Stimulated activated CD8-positive, alpha-beta memory T cell treated with anti-CD3 and anti-CD28 coated beads, Interleukin-2, amount 100 ng/mL, for 1 hour (primary cell): ENCODE results near the gene RSRC2.
"Not testable (repeated sequence)": the region's sequence is repeated elsewhere in the genome, so short reads cannot be mapped to it uniquely, and the experiment has no call there.

Experiments used
- DNase-seq, 2 donors: peaks; one replicate each; pipeline ENCODE4 v3.0.0-alpha.2; 2020; ENCODE audit warnings: low read depth in 2 of 2

The RSRC2 gene

DNA sequence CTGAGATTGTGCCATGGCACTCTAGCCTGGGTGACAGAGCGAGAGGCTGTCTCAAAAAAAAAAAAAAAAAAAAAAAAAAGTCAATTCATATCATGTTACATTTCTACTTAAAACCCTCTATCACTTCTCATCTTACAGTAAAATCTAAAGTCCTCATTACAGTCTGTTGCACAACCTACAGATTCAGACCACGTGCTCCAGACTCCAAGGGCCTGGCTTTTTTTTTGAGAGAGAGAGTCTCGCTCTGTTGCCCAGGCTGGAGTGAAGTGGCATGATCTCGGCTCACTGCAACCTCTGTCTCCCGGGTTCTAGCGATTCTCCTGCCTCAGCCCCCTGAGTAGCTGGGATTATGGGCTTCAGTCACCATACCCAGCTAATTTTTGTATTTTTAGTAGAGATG lies 40.4 kb downstream of the RSRC2 start:
- not testable (repeated sequence) for DNase-seq

GRCh38 chr12:122484385-122484784 lies 42.4 kb downstream of the RSRC2 start:
- DNase-seq, result not testable (repeated sequence)

- no peak for DNase-seq
Observed at GRCh38 chr12:122483969-122484368, 42.8 kb downstream of the RSRC2 start.

- no peak for DNase-seq
Observed at GRCh38 chr12:122481861-122482260, 44.9 kb downstream of the RSRC2 start.

DNA sequence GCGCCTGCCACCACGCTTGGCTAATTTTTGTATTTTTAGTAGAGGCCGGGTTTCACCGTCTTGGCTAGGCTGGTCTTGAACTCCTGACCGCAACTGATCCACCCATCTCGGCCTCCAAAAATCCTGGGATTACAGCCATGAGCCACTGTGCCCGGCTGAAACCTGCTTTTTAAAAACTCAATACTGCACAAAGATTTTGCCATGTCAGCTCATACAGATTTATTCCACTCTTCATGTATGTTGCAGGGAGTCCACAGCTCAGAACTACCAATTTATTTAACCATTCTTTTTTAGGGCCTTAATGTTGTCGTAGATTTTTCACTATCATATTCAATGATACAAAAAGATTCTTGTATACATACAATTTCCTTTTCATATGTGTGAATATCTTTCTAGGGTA lies 46.0 kb downstream of the RSRC2 start:
- DNase-seq, result no peak

DNA sequence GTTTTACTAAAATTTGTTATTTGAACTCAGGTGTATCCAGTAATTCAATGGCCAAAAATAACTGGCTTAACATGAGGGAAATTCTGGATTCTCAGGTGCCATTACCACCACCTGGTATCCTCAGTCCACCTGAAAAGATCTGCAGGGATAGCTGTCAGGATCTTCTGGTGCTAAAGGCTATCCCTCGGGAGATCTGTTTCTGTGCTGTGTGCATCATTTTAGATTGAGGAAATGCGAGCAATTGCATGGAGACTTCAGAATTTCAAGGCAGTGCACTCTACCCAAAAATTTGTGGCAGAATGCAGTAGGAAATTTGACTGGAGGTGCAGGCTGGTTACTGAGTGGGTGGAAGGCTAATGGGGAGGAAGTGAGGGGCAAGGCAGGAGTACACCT lies 52.4 kb downstream of the RSRC2 start:
- no peak for DNase-seq

- no peak for DNase-seq
Observed at GRCh38 chr12:122473543-122474323, 53.0 kb downstream of the RSRC2 start.

DNA sequence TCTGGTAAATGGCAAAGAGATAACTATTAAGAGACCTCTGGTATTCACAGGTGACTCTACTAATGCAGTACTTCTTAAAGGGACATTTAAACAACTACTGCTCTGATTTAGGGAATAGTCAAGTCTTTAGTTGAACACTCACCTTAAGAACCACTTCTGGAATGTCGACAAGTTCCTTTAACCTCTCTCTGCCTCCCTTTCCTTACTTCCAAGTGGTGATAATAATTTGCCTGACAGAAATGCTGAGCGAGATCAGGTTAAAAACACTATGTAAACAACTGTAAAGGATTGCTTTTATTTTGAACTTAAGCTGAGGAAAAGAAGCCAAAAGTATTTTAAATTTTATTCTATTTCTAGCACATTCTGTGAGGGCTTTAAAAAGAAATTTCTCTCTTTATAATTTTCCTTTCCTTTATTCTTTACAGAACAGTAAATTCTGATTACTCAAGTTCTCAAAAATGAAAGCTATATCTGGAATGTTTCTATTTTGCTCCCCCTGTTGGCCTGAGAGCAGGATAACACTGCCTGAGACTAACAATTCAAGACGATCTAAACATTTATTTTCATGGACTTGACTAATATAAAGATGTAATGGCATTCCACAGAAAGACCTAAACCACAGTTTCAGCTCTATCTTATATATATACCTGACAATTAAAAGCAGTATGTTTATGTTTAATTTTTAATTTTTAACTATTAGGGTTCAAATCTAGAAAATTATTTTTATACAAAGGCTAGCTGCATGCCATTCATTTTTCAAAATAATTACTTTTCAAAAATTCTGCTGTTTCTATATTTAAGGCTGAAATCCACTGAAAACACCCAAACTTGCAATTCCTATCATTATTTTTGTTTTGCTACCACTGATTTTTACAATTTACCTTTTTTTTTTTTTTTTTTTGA lies 55.2 kb downstream of the RSRC2 start:
- no peak for DNase-seq

- not testable (repeated sequence) for DNase-seq
Observed at GRCh38 chr12:122470576-122470975, 56.2 kb downstream of the RSRC2 start.

GRCh38 chr12:122469856-122470255 lies 56.9 kb downstream of the RSRC2 start:
- not testable (repeated sequence) for DNase-seq

DNA sequence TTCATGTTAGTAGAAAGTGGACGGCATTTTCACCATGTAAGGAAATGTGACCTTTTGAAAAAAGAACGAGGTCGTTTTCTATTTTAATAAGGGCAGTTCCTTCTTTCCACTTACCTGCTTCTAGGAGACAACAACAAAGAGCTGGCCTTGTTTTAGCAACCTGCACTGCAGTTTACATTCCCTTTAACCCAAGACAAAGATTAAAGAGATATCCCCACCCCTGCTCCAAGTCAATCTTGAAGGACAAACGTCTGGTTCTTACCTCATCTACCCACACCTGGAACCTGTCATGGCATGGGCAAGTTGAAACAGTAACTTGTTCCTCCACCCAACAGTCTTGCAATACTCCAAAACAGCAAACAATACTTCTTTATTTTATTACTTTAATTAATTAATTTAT lies 58.8 kb downstream of the RSRC2 start:
- no peak for DNase-seq

DNA sequence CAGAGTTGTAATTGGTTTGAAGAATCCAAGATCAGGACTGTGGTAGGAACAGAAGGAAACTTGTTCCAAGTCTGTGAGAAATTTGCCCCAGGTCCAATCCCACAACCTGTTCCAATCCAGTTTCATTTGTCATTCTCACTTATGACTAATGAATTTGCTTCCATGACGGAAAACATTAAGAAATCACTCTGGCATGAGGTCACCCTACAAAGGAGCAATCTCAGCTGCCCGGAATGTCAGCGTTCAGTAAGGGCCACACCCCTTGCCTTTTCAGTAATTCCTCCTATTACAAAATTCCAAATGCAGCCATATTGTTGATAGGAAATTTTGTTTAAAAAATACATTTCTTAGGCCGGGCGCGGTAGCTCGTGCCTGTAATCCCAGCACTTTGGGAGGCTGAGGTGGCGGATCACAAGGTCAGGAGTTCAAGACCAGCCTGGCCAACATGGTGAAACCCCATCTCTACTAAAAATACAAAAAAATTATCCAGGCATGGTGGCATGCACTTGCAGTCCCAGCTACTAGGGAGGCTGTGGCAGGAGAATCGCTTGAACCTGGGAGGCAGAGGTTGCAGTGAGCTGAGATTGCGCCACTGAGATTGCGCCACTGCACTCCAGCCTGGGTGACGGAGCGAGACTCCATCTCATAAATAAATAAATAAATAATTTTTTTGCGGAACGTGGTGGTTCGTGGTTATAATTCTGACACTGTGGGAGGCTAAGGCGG lies 62.3 kb downstream of the RSRC2 start:
- not testable (repeated sequence) for DNase-seq

DNA sequence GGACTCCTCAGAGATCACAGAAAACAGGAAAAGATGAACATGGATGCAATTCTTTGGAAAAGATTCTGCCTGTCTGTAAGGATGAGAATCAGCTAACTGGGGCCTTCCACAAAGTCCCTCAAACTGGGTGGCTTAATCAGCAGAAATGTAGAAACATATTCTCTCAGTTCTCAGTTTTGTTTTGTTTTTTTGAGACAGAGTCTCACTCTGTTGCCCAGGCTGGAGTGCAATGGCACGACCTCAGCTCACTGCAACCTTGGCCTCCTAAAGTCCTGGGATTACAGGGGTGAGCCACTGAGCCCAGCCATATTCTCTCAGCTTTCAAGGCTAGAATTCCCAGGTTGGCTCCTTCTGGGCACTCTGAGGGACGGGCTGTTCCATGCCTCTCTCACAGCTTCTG lies 66.1 kb downstream of the RSRC2 start:
- no peak for DNase-seq

- DNase-seq, result no peak
Observed at GRCh38 chr12:122460061-122460460, 66.7 kb downstream of the RSRC2 start.

GRCh38 chr12:122459211-122459610 lies 67.5 kb downstream of the RSRC2 start:
- no peak for DNase-seq

DNA sequence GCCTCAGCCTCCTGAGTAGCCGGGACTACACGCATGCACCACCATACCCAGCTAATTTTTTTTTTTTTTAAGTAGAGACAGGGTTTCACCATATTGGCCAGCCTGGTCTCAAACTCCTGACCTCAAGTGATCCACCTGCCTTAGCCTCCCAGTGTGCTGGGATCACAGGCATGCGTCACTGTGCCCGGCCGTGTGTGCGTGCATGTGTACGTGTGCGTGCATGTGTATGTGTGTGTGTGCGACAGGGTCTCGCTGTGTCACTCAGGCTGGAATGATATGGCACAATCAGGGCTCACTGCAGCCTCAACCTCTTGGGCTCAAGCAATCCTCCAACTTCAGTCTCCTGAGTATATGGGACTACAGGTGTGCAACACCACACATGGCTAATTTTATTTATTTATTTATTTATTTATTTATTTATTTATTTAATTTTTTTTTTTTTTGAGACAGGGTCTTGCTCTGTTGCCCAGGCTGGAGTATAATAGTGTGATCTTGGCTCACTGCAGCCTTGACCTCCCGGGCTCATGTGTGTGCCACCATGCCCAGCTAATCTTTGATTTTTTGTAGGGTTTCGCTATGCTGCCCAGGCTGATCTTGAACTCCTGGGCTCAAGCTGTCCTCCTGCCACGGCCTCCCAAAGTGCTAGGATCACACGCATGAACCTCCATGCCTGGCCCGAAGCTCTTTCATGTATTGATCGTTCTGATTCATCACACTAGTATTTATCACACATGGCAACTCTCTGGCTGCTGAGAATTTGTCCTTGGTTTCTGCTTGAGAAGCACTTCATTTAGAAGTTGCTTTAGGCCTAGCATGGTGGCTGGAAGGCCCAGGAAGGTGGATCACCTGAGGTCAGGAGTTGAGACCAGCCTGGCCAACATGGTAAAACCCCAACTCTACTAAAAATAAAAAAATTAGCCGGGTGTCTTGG lies 68.4 kb downstream of the RSRC2 start:
- DNase-seq, result no peak

DNA sequence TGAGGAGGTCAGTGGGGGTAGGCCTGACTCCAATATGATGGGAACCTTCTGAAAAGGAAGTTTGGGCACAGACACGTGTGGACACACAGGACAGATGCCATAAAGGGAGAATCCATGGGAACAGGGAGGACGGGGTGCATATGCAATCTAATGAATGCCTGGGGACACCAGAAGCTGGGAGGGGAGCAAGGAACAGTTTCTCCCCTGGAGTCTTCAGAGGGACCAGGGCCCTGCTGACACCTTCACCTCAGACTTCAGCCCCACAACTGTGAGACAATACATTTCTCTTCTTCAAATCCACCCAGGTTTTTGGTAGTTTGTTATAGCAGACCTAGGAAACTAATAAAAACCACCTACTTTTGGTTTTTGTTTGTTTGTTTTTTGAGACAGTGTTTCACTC lies 69.1 kb downstream of the RSRC2 start:
- no peak for DNase-seq

DNA sequence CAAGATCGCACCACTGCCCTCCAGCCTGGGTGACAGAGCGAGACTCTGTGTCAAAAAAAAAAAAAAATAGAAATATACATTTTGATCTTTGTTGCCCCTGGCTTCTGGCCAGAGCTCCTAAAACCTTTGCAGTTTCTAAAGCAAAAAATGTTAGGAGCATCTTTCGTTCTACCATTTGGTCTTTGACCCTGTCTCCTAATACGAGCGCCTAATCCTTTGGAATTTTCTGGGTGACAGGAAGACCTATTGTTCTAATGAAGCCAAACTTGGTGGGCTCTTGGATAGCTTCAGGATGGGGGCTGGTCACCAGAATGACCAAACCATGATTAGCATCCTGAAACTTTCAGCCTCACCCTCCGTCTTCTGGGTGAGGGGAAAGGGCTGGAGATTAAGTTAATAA lies 72.0 kb downstream of the RSRC2 start:
- no peak for DNase-seq

DNA sequence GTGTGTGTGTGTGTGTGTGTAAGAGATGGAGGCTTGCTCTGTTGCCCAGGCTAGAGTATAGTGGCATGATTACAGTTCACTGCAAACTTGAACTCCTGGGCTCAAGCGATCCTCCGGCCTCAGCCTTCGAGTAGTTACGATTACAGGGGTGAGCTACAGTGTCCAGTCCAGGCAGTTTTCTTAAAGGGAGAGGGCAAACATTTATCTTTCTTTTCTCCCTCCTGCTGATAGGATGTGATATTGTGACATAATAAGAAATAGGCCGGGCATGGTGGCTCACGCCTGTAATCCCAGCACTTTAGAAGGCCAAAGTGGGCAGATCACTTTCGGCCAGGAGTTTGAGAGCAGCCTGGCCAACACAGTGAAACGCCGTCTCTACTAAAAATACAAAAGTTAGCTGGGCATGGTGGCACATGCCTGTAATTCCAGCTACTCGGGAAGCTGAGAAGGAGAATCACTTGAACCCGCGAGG lies 72.5 kb downstream of the RSRC2 start:
- DNase-seq, result no peak
